Neural cell (in vitro differentiated cells): ENCODE results near the gene SLC30A7. TPM values are rescaled to one million over a fixed set of nuclear protein-coding genes. Genes with fewer than 3 reads are reported as not detected.

Experiments
- H2AFZ ChIP-seq: fragments of 200-600, 300-800 bp; sonication (generic), shearing (Covaris generic); 2 replicates; pipeline ENCODE4 v1.6.0; 2014; ENCODE audit warnings: low read depth, mild to moderate bottlenecking, antibody characterized with exemption, low read length, moderate library complexity
- H3F3A ChIP-seq: fragments of 200-600 bp; shearing (Covaris generic); 2 replicates; pipeline ENCODE4 v1.6.1; 2016; ENCODE audit warnings: mild to moderate bottlenecking, moderate library complexity, mixed read lengths, antibody characterized with exemption, low read length; ENCODE audit not compliant: insufficient read depth, poor library complexity, severe bottlenecking
- H3K27ac ChIP-seq: fragments of 200-600, 300-800 bp; sonication (generic), shearing (Covaris generic); 2 replicates; pipeline ENCODE4 v1.5.1; 2014; ENCODE audit warnings: mild to moderate bottlenecking, low read length, moderate library complexity
- H3K27me3 ChIP-seq: fragments of 300-800, 200-600 bp; sonication (generic), shearing (Covaris generic); 2 replicates; pipeline ENCODE4 v1.6.0; 2014; ENCODE audit warnings: mild to moderate bottlenecking, low read depth, low read length, moderate library complexity; ENCODE audit not compliant: insufficient read depth
- H3K36me3 ChIP-seq: fragments of 300-800, 200-600 bp; sonication (generic), shearing (Covaris generic); 2 replicates; pipeline ENCODE4 v1.5.1; 2014; ENCODE audit warnings: mild to moderate bottlenecking, antibody characterized with exemption, low read length, moderate library complexity; ENCODE audit not compliant: insufficient read depth
- H3K4me2 ChIP-seq: fragments of 300-800, 200-600 bp; sonication (generic), shearing (Covaris generic); 2 replicates; pipeline ENCODE4 v1.6.0; 2014; ENCODE audit warnings: mild to moderate bottlenecking, low read length
- H3K4me3 ChIP-seq: fragments of 300-800, 200-600 bp; sonication (generic), shearing (Covaris generic); 2 replicates; pipeline ENCODE4 v1.5.1; 2014; ENCODE audit warnings: mild to moderate bottlenecking, low read length, moderate library complexity
- H3K79me2 ChIP-seq: fragments of 200-600 bp; shearing (Covaris generic); replicated peaks from 2 replicates; pipeline ENCODE4 v1.6.0; 2014; ENCODE audit warnings: mild to moderate bottlenecking, low read length, moderate library complexity; ENCODE audit not compliant: insufficient read depth
- H3K9ac ChIP-seq: fragments of 300-800, 200-600 bp; sonication (generic), shearing (Covaris generic); 2 replicates; pipeline ENCODE4 v1.6.1; 2016; ENCODE audit warnings: mild to moderate bottlenecking, low read length, mixed read lengths
- H3K9me2 ChIP-seq: fragments of 200-600 bp; shearing (Covaris generic); 2 replicates; pipeline ENCODE4 v1.6.1; 2016; ENCODE audit warnings: mild to moderate bottlenecking, low read length, mixed read lengths; ENCODE audit not compliant: insufficient read depth
- H3K9me3 ChIP-seq: fragments of 200-600, 300-800 bp; sonication (generic), shearing (Covaris generic); 2 replicates; pipeline ENCODE4 v1.6.1; 2016; ENCODE audit warnings: mild to moderate bottlenecking, mixed run types, low read length, moderate library complexity, mixed read lengths
- H4K20me1 ChIP-seq: fragments of 200-600 bp; shearing (Covaris generic); 2 replicates; pipeline ENCODE4 v1.6.1; 2016; ENCODE audit warnings: mild to moderate bottlenecking, mixed run types; ENCODE audit not compliant: insufficient read depth
- EP300 ChIP-seq: fragments of 450-650 bp; conservative IDR thresholded peaks from 2 replicates; pipeline ENCODE4 v1.6.1; 2014; ENCODE audit warnings: antibody characterized with exemption, mild to moderate bottlenecking, moderate library complexity; ENCODE audit not compliant: poor library complexity, severe bottlenecking
- EZH2 ChIP-seq: fragments of 200-600, 300-800 bp; shearing (Covaris generic), sonication (generic); IDR thresholded peaks from 2 replicates; pipeline ENCODE4 v1.6.1; 2014; ENCODE audit warnings: antibody characterized with exemption, low read length, borderline replicate concordance, mild to moderate bottlenecking; ENCODE audit not compliant: insufficient read depth, poor library complexity, severe bottlenecking
- MXI1 ChIP-seq: fragments of 450-650 bp; conservative IDR thresholded peaks from 2 replicates; pipeline ENCODE4 v1.6.1; 2014; ENCODE audit warnings: antibody characterized with exemption, mild to moderate bottlenecking; ENCODE audit not compliant: poor library complexity, severe bottlenecking
- POLR2AphosphoS5 ChIP-seq: IDR thresholded peaks from 2 replicates; pipeline ENCODE4 v1.6.1; 2012
- RAD21 ChIP-seq: fragments of 450-650 bp; conservative IDR thresholded peaks from 2 replicates; pipeline ENCODE4 v1.6.1; 2014; ENCODE audit warnings: antibody characterized with exemption, mild to moderate bottlenecking, moderate library complexity
- REST ChIP-seq: IDR thresholded peaks from 2 replicates; pipeline ENCODE4 v1.6.1; 2012; ENCODE audit warnings: borderline replicate concordance
- SMC3 ChIP-seq: fragments of 450-650 bp; conservative IDR thresholded peaks from 2 replicates; pipeline ENCODE4 v1.6.1; 2014; ENCODE audit warnings: antibody characterized with exemption, mild to moderate bottlenecking, moderate library complexity; ENCODE audit not compliant: poor library complexity
- TAF1 ChIP-seq: IDR thresholded peaks from 2 replicates; pipeline ENCODE4 v1.6.1; 2012; ENCODE audit warnings: low read depth
- polyA plus RNA-seq: library from polyadenylated mRNA; depleted of rRNA; stranded (reverse); fragments of >200 nt; gene quantifications from 2 replicates; pipeline ENCODE4 v1.2.3, GENCODE V29; 2014
- TF ChIP-seq, protein P1 (sequence below): fragments of 450-650 bp; IDR thresholded peaks from 2 replicates; pipeline ENCODE4 v1.5.1; 2014; ENCODE audit warnings: antibody characterized with exemption, mild to moderate bottlenecking, moderate library complexity; ENCODE audit not compliant: poor library complexity, severe bottlenecking

The SLC30A7 gene
- polyA plus RNA-seq, 1 donor from 2014 or later = 19.8 TPM

GRCh38 chr1:100896481-100896982 lies 642 bp downstream of the SLC30A7 start:
- Histone ChIP-seq H3K9ac (peak overlapping the region; percentile 83), H3K9me2 (no peaks in the 10 kb centered on the region), H3K4me3 (peak overlapping the region; percentile 86), H3K36me3 (no peaks in the 10 kb centered on the region), H3K27me3 (no peaks in the 10 kb centered on the region), H4K20me1 (no peaks in the 10 kb centered on the region), H3F3A (peaks cover 5% of the 10 kb centered on the region), H3K79me2 (peaks cover 35% of the 10 kb centered on the region), H3K4me2 (peak overlapping the region; percentile 91), H3K27ac (peak overlapping the region; percentile 74), H2AFZ (peak overlapping the region; percentile 88), H3K9me3 (no peaks in the 10 kb centered on the region)
- TF ChIP-seq EZH2 (no peak), EP300 (no peak), MXI1 (peak; percentile 40), POLR2AphosphoS5 (peak; percentile 51)

DNA sequence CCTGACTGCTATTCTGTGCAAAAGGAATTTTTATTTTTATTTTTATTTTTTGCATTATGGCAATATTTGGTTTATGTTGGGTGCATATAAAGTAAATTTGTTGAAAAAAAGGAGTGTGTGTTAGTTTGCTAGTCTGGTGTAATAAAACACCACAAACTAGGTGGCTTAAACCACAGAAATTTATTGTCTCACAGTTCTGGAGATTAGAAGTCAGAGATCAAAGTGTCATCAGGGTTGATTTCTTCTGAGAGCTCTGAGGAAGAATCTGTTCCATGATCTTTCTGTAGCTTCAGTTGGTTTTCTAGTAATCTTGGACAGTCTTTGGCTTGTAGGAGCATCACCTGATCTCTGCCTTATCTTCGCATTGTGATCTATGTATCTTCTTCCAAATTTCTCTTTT lies 6.5 kb downstream of the SLC30A7 start:
- no peak overlapping the region for H3K4me2 ChIP-seq
- no peaks in the 10 kb centered on the region for H3K9me2 ChIP-seq
- no peak overlapping the region for H2AFZ ChIP-seq
- H3K9ac ChIP-seq = no peak overlapping the region
- no peaks in the 10 kb centered on the region for H4K20me1 ChIP-seq
- H3K36me3 ChIP-seq = peaks cover 13% of the 10 kb centered on the region
- no peaks in the 10 kb centered on the region for H3F3A ChIP-seq
- peaks cover 5% of the 10 kb centered on the region for H3K79me2 ChIP-seq
- no peak overlapping the region for H3K27ac ChIP-seq
- no peak for TF ChIP-seq REST
- no peak for TF ChIP-seq EZH2
- TF ChIP-seq POLR2AphosphoS5 = no peak
- TF ChIP-seq EP300 = no peak
- TF ChIP-seq MXI1 = no peak
- TF ChIP-seq, protein P1, sequence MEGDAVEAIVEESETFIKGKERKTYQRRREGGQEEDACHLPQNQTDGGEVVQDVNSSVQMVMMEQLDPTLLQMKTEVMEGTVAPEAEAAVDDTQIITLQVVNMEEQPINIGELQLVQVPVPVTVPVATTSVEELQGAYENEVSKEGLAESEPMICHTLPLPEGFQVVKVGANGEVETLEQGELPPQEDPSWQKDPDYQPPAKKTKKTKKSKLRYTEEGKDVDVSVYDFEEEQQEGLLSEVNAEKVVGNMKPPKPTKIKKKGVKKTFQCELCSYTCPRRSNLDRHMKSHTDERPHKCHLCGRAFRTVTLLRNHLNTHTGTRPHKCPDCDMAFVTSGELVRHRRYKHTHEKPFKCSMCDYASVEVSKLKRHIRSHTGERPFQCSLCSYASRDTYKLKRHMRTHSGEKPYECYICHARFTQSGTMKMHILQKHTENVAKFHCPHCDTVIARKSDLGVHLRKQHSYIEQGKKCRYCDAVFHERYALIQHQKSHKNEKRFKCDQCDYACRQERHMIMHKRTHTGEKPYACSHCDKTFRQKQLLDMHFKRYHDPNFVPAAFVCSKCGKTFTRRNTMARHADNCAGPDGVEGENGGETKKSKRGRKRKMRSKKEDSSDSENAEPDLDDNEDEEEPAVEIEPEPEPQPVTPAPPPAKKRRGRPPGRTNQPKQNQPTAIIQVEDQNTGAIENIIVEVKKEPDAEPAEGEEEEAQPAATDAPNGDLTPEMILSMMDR = no peak
- no peak for TF ChIP-seq RAD21
- TF ChIP-seq TAF1 = no peak
- TF ChIP-seq SMC3 = no peak
- no peak overlapping the region for H3K4me3 ChIP-seq
- no peaks in the 10 kb centered on the region for H3K27me3 ChIP-seq
- no peaks in the 10 kb centered on the region for H3K9me3 ChIP-seq
